Astrocyte (in vitro differentiated cells and primary cell): ENCODE measurements around the gene PADI4.

Source experiments
- CTCF ChIP-seq: IDR thresholded peaks from 2 replicates; pipeline ENCODE4 v1.5.1; 2011; ENCODE audit warnings: low read depth, mild to moderate bottlenecking, inconsistent platforms, low read length, moderate library complexity; ENCODE audit not compliant: insufficient read depth
- EZH2 ChIP-seq: IDR thresholded peaks from 2 replicates; pipeline ENCODE4 v1.6.1; 2012; ENCODE audit warnings: mild to moderate bottlenecking, low read length, inconsistent platforms; ENCODE audit not compliant: insufficient read depth

GRCh38 chr1:17369466-17369865, 61.5 kb downstream of the PADI4 start:
- TF ChIP-seq CTCF (no peak), EZH2 (no peak)
